Adrenal gland (tissue), 12 donors: Measurements from ENCODE around the gene GRAMD2A. TPM values are rescaled to one million over a fixed set of nuclear protein-coding genes. Genes with fewer than 3 reads are reported as not detected.

ENCODE experiments used
- DNase-seq, 7 donors: peaks; one replicate each; pipeline ENCODE4 v3.0.0-alpha.2; 2019 to 2020
- H3K27ac ChIP-seq, 5 donors: fragments of 200-600 bp; sonication (generic) in 4 of 5; 1 replicate in 3 of 5; 2 replicates in 2 of 5; pipeline versions ENCODE4 v1.5.1 to v1.8.0; 2016 to 2020; ENCODE audit warnings: mild to moderate bottlenecking in 1 of 5
- H3K27me3 ChIP-seq: fragments of 200-600 bp; 2 replicates; pipeline ENCODE4 v1.8.0; 2021
- H3K36me3 ChIP-seq, 2 donors: fragments of 200-600 bp; replicated peaks in 1 of 2; 1 replicate in 1 of 2; 2 replicates in 1 of 2; pipeline versions ENCODE4 v1.5.1 to v1.8.0; 2018 to 2022
- H3K4me1 ChIP-seq, 2 donors: fragments of 200-600 bp; replicated peaks in 1 of 2; 1 replicate in 1 of 2; 2 replicates in 1 of 2; pipeline versions ENCODE4 v1.5.1 to v1.8.0; 2018 to 2021
- H3K4me3 ChIP-seq, 4 donors: fragments of 200-600 bp; sonication (generic) in 3 of 4; one replicate each; pipeline ENCODE4 v1.5.1; 2016 to 2018
- H3K9me3 ChIP-seq, 3 donors: fragments of 200-600 bp; sonication (generic) in 1 of 3; replicated peaks in 1 of 3; 1 replicate in 2 of 3; 2 replicates in 1 of 3; pipeline versions ENCODE4 v1.5.1 to v1.8.0; 2016 to 2021
- POLR2A ChIP-seq, 2 donors: fragments of 450-650 bp; IDR thresholded peaks; one replicate each; pipeline ENCODE4 v1.6.1; 2017; ENCODE audit warnings: antibody characterized with exemption in 2 of 2, mild to moderate bottlenecking in 2 of 2, moderate library complexity in 1 of 2
- WGBS, 4 donors: extraction: QIAGEN DNeasy Blood & Tissue Kit in 2 of 4; methylation state at CpG; one replicate each; pipeline versions ENCODE4 v1.1.5 to v1.1.7; 2013 to 2017; 5-methylcytosine and 5-hydroxymethylcytosine counted together
- intact Hi-C, 2 donors: fragments of 100-400 bp; cut with DNase I; formaldehyde crosslinking; loops; one replicate each; pipeline versions ENCODE4 v1.14.1 to v1.15.0; 2022 to 2023
- polyA plus RNA-seq, 3 donors: library from polyadenylated mRNA; stranded (reverse); fragments of 200-250 nt in 2 of 3; fragments of 350-450 nt in 1 of 3; fragmentation: Illumina TruSeq in 1 of 3; extraction: RNeasy Lipid Tissue Mini Kit (QIAGEN cat#74804) in 1 of 3; gene quantifications; one replicate each; pipeline ENCODE4 v1.2.3, GENCODE V29; 2013 to 2014
- total RNA-seq, 9 donors: library from RNA; depleted of rRNA in 4 of 9; stranded (reverse); fragments of >200 nt in 4 of 9; fragments of 120-200 nt in 1 of 9; fragmentation: NEBNext Ultra II Directional in 1 of 9; extraction: Animal tissue kit (Norgen Biotek cat#: 25700) in 1 of 9; gene quantifications; one replicate each; pipeline versions ENCODE4 v1.1.0 to v1.2.4, GENCODE V29; 2013 to 2023
- TF ChIP-seq, protein P1 (sequence below), 6 experiments: fragments of 450-650 bp in 4 of 6; fragments of 200-600 bp in 2 of 6; sonication (generic) in 1 of 6; IDR thresholded peaks; 1 replicate in 5 of 6; 2 replicates in 1 of 6; pipeline versions ENCODE4 v1.5.1 to v1.8.0; 2016 to 2021; ENCODE audit warnings: antibody characterized with exemption in 6 of 6, mild to moderate bottlenecking in 2 of 6, moderate library complexity in 1 of 6
- donor health status: healthy with polysubstance abuse.
- donor health status: Bipolar disorder and iron deficiency.
- donor health status: DM: yes; HTN: yes; CAD: no.
- donor health status: DM: no; HTN: no; CAD: no.
- donor health status: DM: no; HTN: no; CAD: no.
- donor health status: DM: yes; HTN: yes; CAD: no.

GRAMD2A gene
- total and polyA plus RNA-seq, 12 donors: 0.07 to 0.64 (median 0.35) TPM; not detected in 4

GRCh38 chr15:72128359-72128758 is 69.2 kb downstream of the GRAMD2A start:
- no peaks in the 10 kb centered on the region for H3K27me3 ChIP-seq
- H3K4me3 ChIP-seq: no peak overlapping the region
- no peak overlapping the region for H3K27ac ChIP-seq
- no peaks in the 10 kb centered on the region for H3K4me1 ChIP-seq
- intact Hi-C loops: no loop called here
- no peak for DNase-seq
- H3K36me3 ChIP-seq: no peaks in the 10 kb centered on the region
- no peak for TF ChIP-seq POLR2A (IDR thresholded peaks at IDR 0.05)
- TF ChIP-seq, protein P1, sequence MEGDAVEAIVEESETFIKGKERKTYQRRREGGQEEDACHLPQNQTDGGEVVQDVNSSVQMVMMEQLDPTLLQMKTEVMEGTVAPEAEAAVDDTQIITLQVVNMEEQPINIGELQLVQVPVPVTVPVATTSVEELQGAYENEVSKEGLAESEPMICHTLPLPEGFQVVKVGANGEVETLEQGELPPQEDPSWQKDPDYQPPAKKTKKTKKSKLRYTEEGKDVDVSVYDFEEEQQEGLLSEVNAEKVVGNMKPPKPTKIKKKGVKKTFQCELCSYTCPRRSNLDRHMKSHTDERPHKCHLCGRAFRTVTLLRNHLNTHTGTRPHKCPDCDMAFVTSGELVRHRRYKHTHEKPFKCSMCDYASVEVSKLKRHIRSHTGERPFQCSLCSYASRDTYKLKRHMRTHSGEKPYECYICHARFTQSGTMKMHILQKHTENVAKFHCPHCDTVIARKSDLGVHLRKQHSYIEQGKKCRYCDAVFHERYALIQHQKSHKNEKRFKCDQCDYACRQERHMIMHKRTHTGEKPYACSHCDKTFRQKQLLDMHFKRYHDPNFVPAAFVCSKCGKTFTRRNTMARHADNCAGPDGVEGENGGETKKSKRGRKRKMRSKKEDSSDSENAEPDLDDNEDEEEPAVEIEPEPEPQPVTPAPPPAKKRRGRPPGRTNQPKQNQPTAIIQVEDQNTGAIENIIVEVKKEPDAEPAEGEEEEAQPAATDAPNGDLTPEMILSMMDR (IDR thresholded peaks at IDR 0.05): no peak
- no peaks in the 10 kb centered on the region for H3K9me3 ChIP-seq

DNA sequence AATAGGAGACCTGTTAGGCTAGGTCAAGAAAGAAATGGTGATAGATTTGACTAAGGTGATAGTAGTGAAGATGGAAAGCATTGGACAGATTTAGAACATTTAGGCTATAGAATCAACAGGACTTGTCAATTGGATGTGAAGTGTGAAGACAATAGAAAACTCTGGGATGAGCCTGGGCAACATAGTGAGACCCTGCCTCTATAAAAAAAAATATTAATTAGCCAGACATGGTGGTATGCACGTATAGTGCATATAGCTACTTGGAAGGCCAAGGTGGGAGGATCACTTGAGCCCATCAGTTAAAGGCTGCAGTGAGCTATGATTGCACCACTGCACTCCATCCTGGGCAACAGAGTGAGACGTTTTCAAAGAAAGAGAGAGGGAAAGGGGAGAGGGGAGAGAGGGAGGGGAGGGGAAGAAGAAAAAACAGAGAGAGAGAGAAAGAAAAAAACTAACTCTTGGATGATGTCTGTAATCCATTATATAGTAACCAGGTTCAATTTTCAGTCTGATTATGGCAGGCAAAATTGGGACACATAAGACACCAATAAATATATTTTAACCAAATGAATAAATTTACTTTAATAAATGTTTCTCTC is 69.8 kb downstream of the GRAMD2A start:
- H3K27ac ChIP-seq: no peak overlapping the region
- no peak overlapping the region for H3K4me3 ChIP-seq
- no peaks in the 10 kb centered on the region for H3K36me3 ChIP-seq
- no peaks in the 10 kb centered on the region for H3K4me1 ChIP-seq
- 53 to 72% (median 65%) methylated on average over 2 of the region's 2 CpGs for WGBS, 4 donors
- DNase-seq: no peak
- intact Hi-C loops: no loop called here
- TF ChIP-seq POLR2A (IDR thresholded peaks at IDR 0.05): no peak
- TF ChIP-seq, protein P1 (IDR thresholded peaks at IDR 0.05): no peak
- no peaks in the 10 kb centered on the region for H3K27me3 ChIP-seq
- no peaks in the 10 kb centered on the region for H3K9me3 ChIP-seq

DNA sequence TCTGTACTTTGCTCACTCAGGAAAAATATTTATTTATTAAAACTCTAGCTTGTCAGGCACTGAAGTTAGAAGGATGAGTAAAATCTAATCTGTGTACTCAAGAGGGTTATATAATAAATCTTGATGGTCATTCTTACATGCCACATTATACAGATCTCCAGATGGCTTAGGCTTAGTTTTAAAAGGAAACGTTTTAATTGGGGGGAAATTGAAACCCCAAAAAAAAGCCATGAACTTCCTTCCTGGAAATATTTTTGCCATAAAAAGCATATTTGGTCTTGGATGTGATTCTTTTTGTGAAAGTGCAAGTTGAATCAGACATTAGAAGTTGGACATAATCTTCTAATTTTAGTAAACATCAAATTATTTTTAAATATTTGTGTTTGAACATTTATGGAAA is 73.4 kb downstream of the GRAMD2A start:
- no peak for DNase-seq
- WGBS, 4 donors: 3 to 21% (median 15%) methylated on average over 1 of the region's 1 CpG
- Histone ChIP-seq H3K27me3 (no peaks in the 10 kb centered on the region), H3K4me3 (no peak overlapping the region), H3K9me3 (no peaks in the 10 kb centered on the region), H3K27ac (no peak overlapping the region), H3K4me1 (peaks cover 0 to under 1% of the 10 kb centered on the region in 2 donors), H3K36me3 (no peaks in the 10 kb centered on the region)
- no peak for TF ChIP-seq POLR2A (IDR thresholded peaks at IDR 0.05)
- TF ChIP-seq, protein P1 (IDR thresholded peaks at IDR 0.05): no peak
- intact Hi-C loops: no loop called here

- peak within 1 kb of the TSS; percentile 92 to 99 (median 96) for H3K27ac ChIP-seq
- TF ChIP-seq, protein P1 (IDR thresholded peaks at IDR 0.05): no peak
- TF ChIP-seq POLR2A (IDR thresholded peaks at IDR 0.05): peak in 1 of 2 donors; percentile 70
- no peaks in the 10 kb centered on the region for H3K36me3 ChIP-seq
- no peaks in the 10 kb centered on the region for H3K27me3 ChIP-seq
- H3K4me1 ChIP-seq: peaks cover 5 to 19% of the 10 kb centered on the region in 2 donors
- no peaks in the 10 kb centered on the region for H3K9me3 ChIP-seq
- WGBS, 4 donors: 0 to 1% (median 1%) methylated on average over 31 to 69 of the region's 69 CpGs
- intact Hi-C loops: no loop called here
- DNase-seq: peak; percentile 97 to 99 (median 98)
- peak within 1 kb of the TSS; percentile 86 to 94 (median 90) for H3K4me3 ChIP-seq
Observed at GRCh38 chr15:72118017-72118978, 79.3 kb downstream of the GRAMD2A start, which contains the start of the genes MYO9A and SENP8. TSS of gene MYO9A (minus strand) at chr15:72118150. CDS start at chr15:72046563, 71,587 bp downstream. TSS of gene SENP8 (plus strand) at chr15:72118403. CDS start at chr15:72139624, 21,221 bp downstream.
